ENCODE data around the gene RD3L. TPM values are rescaled to one million over a fixed set of nuclear protein-coding genes. Genes with fewer than 3 reads are reported as not detected.
A peak's percentile ranks its signal among the peaks of the same experiment; 100 is the strongest.
"Not testable (repeated sequence)": the region's sequence is repeated elsewhere in the genome, so short reads cannot be mapped to it uniquely, and the experiment has no call there.

RD3L gene
- total RNA-seq, 6 experiments from 2014 or later = 0.22 to 1.2 (median 0.25) TPM; not detected in 3

GRCh38 chr14:103927566-103927965 lies 14.8 kb downstream of the RD3L start:
- intact Hi-C loops (cut with DNase I) = no loop called here
- TF ChIP-seq POLR2A (IDR thresholded peaks at IDR 0.05) = no peak
- TF ChIP-seq, protein P1, sequence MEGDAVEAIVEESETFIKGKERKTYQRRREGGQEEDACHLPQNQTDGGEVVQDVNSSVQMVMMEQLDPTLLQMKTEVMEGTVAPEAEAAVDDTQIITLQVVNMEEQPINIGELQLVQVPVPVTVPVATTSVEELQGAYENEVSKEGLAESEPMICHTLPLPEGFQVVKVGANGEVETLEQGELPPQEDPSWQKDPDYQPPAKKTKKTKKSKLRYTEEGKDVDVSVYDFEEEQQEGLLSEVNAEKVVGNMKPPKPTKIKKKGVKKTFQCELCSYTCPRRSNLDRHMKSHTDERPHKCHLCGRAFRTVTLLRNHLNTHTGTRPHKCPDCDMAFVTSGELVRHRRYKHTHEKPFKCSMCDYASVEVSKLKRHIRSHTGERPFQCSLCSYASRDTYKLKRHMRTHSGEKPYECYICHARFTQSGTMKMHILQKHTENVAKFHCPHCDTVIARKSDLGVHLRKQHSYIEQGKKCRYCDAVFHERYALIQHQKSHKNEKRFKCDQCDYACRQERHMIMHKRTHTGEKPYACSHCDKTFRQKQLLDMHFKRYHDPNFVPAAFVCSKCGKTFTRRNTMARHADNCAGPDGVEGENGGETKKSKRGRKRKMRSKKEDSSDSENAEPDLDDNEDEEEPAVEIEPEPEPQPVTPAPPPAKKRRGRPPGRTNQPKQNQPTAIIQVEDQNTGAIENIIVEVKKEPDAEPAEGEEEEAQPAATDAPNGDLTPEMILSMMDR (IDR thresholded peaks at IDR 0.05) = no peak
- no peak for DNase-seq
- Histone ChIP-seq H3K27ac (no peak overlapping the region), H3K4me3 (no peak overlapping the region), H3K27me3 (no peaks in the 10 kb centered on the region), H3K9me3 (no peaks in the 10 kb centered on the region), H3K36me3 (no peaks in the 10 kb centered on the region), H3K4me1 (no peaks in the 10 kb centered on the region)
- ATAC-seq = no peak
- 77% methylated on average over 11 of the region's 18 CpGs for WGBS (ENCODE audit: insufficient coverage, low coverage, low lambda C conversion rate, missing lambda C conversion rate)

DNA sequence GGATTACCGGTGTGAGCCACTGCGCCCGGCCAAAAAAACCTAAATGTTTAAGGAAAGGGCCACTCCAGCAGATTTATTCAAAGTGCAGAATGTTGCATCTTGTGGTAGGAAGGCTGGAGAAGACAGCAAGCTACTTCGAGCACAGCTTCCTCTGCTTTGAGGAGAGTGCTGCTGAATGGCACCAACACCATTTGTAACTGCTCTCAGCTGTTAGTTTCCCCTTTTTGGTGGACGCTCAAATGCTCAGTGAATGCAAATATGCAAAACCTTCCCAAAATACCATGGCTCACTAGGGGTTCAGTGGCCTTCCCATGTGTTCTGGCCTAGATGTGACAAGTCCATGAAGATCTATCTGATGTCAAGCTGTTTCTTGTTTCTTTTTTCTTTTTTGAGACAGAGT lies 17.0 kb downstream of the RD3L start:
- WGBS (ENCODE audit: insufficient coverage, low coverage, low lambda C conversion rate, missing lambda C conversion rate) = 79% methylated on average over 4 of the region's 5 CpGs
- no peaks in the 10 kb centered on the region for H3K27me3 ChIP-seq

GRCh38 chr14:103923863-103924262 lies 18.5 kb downstream of the RD3L start:
- TF ChIP-seq POLR2A (IDR thresholded peaks at IDR 0.05) = no peak
- TF ChIP-seq, protein P1 (IDR thresholded peaks at IDR 0.05) = no peak
- Histone ChIP-seq H3K4me1 (peaks cover 0 to 15% (median 4%) of the 10 kb centered on the region in 4 donors), H3K27ac (no peak overlapping the region), H3K9me3 (no peaks in the 10 kb centered on the region), H3K27me3 (no peaks in the 10 kb centered on the region), H3K4me3 (no peak overlapping the region), H3K36me3 (no peaks in the 10 kb centered on the region)
- intact Hi-C loops (cut with DNase I) = no loop called here
- ATAC-seq (peak in 1 of 4 donors; percentile 28), DNase-seq (no peak)
- 24% methylated on average over 6 of the region's 6 CpGs for WGBS (ENCODE audit: insufficient coverage, low coverage, low lambda C conversion rate, missing lambda C conversion rate)

More for the DNA sequence above, 17.0 kb downstream of the RD3L start:
- TF ChIP-seq, protein P1 (IDR thresholded peaks at IDR 0.05) = no peak
- TF ChIP-seq POLR2A (IDR thresholded peaks at IDR 0.05) = no peak
- Histone ChIP-seq H3K27ac (no peak overlapping the region), H3K36me3 (no peaks in the 10 kb centered on the region), H3K4me1 (peaks cover 0 to 4% (median 2%) of the 10 kb centered on the region in 4 donors), H3K9me3 (no peaks in the 10 kb centered on the region), H3K4me3 (no peak overlapping the region)
- ATAC-seq (no peak), DNase-seq (no peak)
- intact Hi-C loops (cut with DNase I) = no loop called here

DNA sequence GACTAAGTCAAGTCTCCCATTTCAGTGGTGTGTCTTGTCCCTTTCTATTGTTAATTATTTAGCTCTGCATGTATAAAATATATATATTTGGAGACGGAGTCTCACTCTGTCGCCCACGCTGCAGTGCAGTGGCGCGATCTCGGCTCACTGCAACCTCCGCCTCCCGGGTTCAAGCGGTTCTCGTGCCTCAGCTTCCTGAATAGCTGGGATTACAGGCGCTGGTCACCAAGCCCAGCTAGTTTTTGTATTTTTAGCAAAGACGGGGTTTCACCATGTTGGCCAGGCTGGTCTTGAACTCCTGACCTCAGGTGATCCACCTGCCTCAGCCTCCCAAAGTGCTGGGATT lies 20.5 kb downstream of the RD3L start:
- H3K27me3 ChIP-seq; intact Hi-C loops (cut with DNase I); H3K27ac ChIP-seq; ATAC-seq; H3K9me3 ChIP-seq; DNase-seq; H3K36me3 ChIP-seq: not testable (repeated sequence)
- peaks cover 0 to 15% (median 4%) of the 10 kb centered on the region in 4 donors for H3K4me1 ChIP-seq
- WGBS (ENCODE audit: insufficient coverage, low coverage, low lambda C conversion rate, missing lambda C conversion rate) = 41% methylated on average over 7 of the region's 12 CpGs
- H3K4me3 ChIP-seq = peak overlapping the region in 2 of 3 donors; percentile 82 to 88

DNA sequence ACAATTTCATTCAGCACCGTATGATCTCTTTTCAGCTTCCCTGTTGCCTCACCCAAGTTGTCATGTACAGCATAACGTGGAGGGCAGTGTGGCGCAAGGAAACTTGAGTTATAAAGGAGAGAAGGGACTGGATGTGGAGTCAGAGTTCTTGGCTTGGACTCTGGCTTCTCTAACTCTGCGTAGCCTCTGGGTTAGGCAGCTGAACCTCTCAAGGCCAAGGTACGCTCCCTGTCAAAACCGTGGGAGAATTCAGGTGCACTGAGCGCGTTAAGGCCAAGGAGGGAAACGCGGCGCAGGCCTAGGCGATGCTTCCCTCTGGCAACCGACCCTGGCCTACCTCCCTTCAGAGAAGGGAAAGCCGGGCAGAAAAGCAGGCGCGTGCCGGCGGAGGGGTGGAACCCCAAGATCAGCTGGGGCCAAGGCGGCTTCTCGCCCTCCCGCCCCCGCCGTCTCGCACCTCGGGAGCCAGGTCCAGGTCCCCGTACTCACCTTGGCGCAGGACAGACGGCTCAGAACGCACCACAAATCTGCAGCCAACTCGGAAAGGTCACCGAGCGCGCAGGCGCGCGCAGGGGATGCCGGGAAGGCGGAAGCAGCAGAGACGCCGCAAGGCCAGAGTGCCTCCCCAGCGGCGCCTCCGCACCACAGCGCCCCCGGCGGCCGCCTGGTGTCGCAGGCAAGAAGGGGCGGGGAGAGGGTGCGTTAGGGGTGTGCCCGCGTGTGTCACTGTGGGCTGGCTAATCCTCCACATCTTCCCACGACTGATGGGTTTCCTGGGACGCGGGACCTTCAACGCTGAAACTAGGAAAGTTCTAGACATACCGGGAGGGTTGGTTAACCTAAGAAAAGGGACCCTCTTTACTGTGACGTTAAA lies 21.1 kb downstream of the RD3L start:
- intact Hi-C loops (cut with DNase I) = no loop called here
- H3K4me3 ChIP-seq = peak overlapping the region; percentile 82 to 88 (median 82)
- H3K27ac ChIP-seq = peak overlapping the region; percentile 47 to 78 (median 77)
- TF ChIP-seq, protein P1 (IDR thresholded peaks at IDR 0.05) = peak; percentile 97 to 100 (median 100)
- TF ChIP-seq POLR2A (IDR thresholded peaks at IDR 0.05) = peak; percentile 63
- no peaks in the 10 kb centered on the region for H3K9me3 ChIP-seq
- peaks cover 0 to 15% (median 4%) of the 10 kb centered on the region in 4 donors for H3K4me1 ChIP-seq
- WGBS (ENCODE audit: insufficient coverage, low coverage, low lambda C conversion rate, missing lambda C conversion rate) = 2% methylated on average over 26 of the region's 58 CpGs
- peak; percentile 92 to 95 (median 95) for DNase-seq
- no peaks in the 10 kb centered on the region for H3K27me3 ChIP-seq
- peak; percentile 99 to 100 (median 99) for ATAC-seq
- H3K36me3 ChIP-seq = peaks cover 0 to 9% (median 0%) of the 10 kb centered on the region in 4 donors
